AML-193 (cell line): Measurements from ENCODE around the gene DKK1.
"Not testable (repeated sequence)": the region's sequence is repeated elsewhere in the genome, so short reads cannot be mapped to it uniquely, and the experiment has no call there.

Experiments
- DNase-seq, 2 experiments: peaks; one replicate each; lab custom pipeline; 2025; lab: John Stamatoyannopoulos, UW

Gene DKK1

GRCh38 chr10:52318136-52318701 is 4.1 kb downstream of the DKK1 start:
- no peak for DNase-seq

- DNase-seq = no peak
Observed at GRCh38 chr10:52318822-52319464, 4.9 kb downstream of the DKK1 start.

GRCh38 chr10:52319926-52320325 is 5.8 kb downstream of the DKK1 start:
- no peak for DNase-seq

- DNase-seq = no peak
Observed at GRCh38 chr10:52322323-52322722, 8.2 kb downstream of the DKK1 start.

GRCh38 chr10:52322936-52323335 is 8.9 kb downstream of the DKK1 start:
- DNase-seq = no peak

GRCh38 chr10:52326382-52326781 is 12.3 kb downstream of the DKK1 start:
- DNase-seq = no peak

GRCh38 chr10:52331638-52332364 is 17.7 kb downstream of the DKK1 start:
- no peak for DNase-seq

GRCh38 chr10:52332815-52333214 is 18.7 kb downstream of the DKK1 start:
- DNase-seq = no peak

GRCh38 chr10:52334595-52334994 is 20.5 kb downstream of the DKK1 start:
- DNase-seq = no peak

- no peak for DNase-seq
Observed at GRCh38 chr10:52335665-52336064, 21.6 kb downstream of the DKK1 start.

- DNase-seq = no peak
Observed at GRCh38 chr10:52337225-52337624, 23.1 kb downstream of the DKK1 start.

- DNase-seq = no peak
Observed at GRCh38 chr10:52343439-52343838, 29.4 kb downstream of the DKK1 start.

- no peak for DNase-seq
Observed at GRCh38 chr10:52346394-52347326, 32.6 kb downstream of the DKK1 start.

GRCh38 chr10:52347327-52347667 is 33.2 kb downstream of the DKK1 start:
- DNase-seq = no peak

GRCh38 chr10:52348037-52348564 is 34.0 kb downstream of the DKK1 start:
- no peak for DNase-seq

- DNase-seq = no peak
Observed at GRCh38 chr10:52351914-52352330, 37.8 kb downstream of the DKK1 start.

- no peak for DNase-seq
Observed at GRCh38 chr10:52353205-52353604, 39.1 kb downstream of the DKK1 start.

GRCh38 chr10:52353960-52354394 is 39.9 kb downstream of the DKK1 start:
- no peak for DNase-seq

- DNase-seq = no peak
Observed at GRCh38 chr10:52357971-52358370, 43.9 kb downstream of the DKK1 start.

GRCh38 chr10:52359441-52359840 is 45.4 kb downstream of the DKK1 start:
- no peak for DNase-seq

- not testable (repeated sequence) for DNase-seq
Observed at GRCh38 chr10:52365547-52366432, 51.7 kb downstream of the DKK1 start.
